Measurements from ENCODE around the gene PLA2G1B.

The PLA2G1B gene

DNA sequence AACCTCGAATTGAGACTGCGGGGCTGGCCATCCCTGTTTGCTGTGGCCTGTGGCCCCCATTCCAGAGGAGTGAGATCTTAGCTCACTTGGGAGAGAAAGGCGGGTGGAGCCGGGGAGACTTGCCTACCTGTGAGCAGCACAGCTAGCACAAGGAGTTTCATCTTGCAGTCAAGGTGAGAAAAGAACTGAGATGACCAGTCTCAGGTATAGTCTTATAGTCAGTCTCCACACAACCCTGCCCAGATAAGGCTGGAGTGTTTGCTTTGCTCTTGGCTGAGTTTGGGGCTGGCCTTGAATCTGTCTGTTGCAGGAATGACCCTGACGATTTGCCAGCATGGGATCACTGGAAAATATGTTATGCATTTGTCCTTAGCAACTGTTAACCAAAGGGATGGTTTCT, at the start of gene PLA2G1B:
TSS of gene PLA2G1B (minus strand) at position 187 of the 400 bp plus-strand sequence. CDS start at position 161, 26 bp downstream.
- DNase-seq: no peak

- no peak for DNase-seq
Measured at GRCh38 chr12:120376934-120377572, 49.5 kb upstream of the PLA2G1B start.

DNA sequence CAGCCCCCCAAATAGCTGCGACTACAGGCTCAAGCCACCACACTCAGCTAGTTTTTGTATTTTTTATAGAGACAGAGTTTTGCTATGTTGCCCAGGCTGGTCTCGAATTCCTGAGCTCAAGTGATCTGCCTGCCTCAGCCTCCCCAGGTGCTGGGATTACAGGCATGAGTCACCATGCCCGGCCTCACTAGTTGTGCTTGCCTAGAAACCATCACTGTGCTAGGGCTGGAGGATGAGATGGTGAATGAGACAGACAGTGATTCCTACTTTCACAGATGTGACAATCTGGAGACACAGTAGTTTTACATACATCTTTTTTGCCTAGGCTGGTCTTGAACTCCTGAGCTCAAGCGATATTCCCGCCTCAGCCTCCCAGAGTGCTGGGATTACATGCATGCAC, 48.8 kb upstream of the PLA2G1B start:
- DNase-seq: no peak

- no peak for DNase-seq
Measured at GRCh38 chr12:120376009-120376408, 48.4 kb upstream of the PLA2G1B start.

- DNase-seq: no peak
Measured at GRCh38 chr12:120373683-120374082, 46.1 kb upstream of the PLA2G1B start.

GRCh38 chr12:120370343-120371243, 43.0 kb upstream of the PLA2G1B start:
- no peak for DNase-seq

DNA sequence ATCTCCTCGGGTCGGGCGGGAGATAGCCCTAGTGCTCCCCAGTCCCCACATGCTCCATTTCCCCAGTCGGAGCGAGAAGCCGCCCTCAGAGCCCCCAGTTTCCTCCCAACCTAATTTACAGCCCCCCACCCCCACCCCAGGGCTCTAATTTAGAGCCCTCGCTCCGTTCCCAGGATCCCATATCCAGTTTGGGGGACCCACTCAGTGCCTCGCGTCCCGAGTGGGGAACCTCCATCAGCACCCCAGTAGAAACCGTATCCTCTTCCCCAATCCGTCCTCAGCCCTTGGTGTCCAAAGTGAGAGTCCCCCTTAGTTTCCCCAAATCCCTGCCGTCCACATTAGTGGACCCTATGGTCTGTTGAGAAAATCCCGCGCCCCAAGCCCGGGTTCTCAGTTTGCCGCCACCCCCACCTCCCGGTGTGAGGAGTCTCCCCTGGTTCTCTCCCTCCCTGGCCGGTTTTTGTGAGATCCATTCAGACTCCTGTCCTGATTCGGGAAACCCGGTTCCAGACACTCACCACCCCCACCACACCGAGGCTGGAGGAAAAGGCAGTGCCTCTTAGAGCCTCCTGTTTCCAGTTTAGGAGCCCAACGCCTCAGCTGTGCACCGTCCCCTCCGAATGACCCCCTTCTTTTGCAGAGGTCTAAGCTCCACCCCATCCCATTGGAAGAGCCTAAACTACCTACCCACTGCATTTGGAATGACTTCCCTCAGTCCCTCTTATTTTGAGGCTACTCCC, 42.2 kb upstream of the PLA2G1B start:
- no peak for DNase-seq

DNA sequence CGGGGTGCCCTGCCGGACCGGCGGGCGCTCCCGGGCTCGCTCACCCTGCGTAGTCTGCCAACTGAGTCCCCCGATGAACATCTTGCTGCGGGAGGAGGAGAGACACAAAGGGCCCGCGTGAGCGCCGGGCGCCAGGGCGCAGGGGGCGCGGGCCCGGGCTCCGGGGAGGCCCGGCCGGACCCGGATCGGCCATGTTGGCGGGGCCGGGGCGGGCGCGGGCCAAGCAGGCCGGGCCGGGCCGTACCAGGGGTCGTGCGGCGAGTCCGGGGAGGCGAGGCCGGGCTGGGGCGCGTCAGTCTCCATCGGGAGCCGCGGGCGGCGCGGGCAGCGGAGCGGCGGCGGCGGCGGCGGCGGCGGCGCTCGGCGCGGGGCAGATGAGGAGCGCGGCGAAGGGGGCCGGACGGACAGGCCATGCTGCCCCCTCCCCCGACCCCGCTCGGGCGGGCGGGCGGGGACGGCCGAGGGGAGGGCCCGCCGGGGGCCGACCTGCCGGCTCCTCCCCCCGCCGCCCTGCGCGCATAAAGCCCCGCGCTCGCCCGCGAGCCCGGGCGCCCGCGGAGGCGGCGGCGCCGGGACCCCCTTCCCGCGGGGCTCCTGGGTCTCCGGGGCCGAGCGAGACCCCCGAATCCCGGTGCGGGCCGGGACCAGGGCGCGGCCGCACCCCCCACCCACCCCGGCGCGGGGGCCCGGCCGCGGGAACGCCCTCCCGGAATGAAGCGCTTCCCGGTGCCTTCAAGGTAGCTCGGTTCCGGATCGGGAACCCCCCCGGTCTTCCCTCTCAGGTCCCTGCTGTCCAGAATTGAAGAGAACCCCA, 41.4 kb upstream of the PLA2G1B start, which contains the start of gene MSI1:
TSS of gene MSI1 (minus strand) at position 376 of the 814 bp plus-strand sequence. CDS start at position 303, 73 bp downstream.
- no peak for DNase-seq

GRCh38 chr12:120367924-120368788, 40.6 kb upstream of the PLA2G1B start:
- no peak for DNase-seq

DNA sequence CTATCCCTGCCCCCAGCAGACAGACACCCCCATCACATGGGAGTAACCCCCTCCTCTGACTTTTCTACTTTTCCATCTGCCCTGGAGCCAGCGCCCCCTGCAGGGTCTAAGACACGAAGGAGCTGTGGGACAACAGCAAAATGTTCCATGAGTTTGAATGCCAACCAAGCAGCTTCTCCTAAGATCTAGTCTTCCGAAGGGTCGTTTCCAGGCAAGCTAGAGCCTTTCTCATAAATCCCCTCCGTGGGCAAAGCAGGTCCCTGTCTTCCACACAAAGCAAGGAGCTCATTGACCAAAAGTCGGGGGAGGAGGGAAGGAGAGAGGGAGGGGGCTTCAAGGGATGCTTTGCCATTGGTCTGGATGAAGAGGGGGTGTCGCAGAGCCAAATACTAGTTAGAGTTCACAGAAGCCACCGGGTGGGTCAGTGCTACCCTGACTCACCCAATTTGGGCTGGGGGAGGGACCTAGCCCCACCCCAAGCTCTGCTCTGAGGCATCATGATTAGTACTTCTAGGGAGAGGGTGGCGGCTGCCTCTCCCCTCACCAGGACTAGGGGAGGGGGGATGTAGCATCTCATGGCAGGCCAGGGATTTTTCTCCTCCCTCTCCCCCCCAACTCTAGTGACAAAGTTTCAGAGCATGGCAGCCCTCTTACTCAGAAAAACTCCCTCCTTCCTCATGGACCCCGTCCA, 39.8 kb upstream of the PLA2G1B start:
- no peak for DNase-seq

DNA sequence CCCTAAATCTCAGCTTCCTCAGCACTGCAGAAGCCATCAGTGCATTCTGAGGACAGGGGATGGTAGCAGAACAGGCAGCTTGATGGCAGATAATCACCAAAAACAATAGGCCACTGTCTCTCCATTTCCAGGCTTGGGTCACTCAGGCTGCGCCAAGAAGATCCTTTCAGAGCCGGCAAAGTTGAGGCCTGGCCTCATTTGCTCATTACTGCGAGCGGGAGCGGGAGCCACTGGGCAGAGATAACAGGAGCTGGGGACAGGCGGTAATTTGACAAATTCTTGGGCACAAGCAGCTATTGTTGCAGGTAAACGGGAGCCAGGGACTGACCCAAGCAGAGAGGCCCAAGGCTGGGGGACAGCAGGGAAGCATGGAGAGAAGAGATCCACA, 39.3 kb upstream of the PLA2G1B start:
- no peak for DNase-seq

DNA sequence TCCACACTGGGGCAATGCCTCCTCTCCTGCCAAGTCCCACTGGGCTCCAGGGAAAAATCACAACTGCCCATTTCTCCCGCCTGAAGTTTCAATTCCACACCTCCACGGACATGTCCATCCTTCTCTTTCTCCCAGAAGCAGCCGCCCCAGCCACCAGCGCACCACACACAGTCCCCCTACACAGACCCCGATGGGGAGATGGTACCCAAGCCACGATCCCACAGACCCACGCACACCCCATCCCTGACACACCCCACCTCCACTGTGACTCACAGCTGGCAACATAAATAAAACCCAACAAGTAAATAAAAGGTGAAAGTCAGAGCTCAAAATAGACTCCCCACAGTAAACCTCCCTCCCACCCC, 38.7 kb upstream of the PLA2G1B start:
- no peak for DNase-seq

DNA sequence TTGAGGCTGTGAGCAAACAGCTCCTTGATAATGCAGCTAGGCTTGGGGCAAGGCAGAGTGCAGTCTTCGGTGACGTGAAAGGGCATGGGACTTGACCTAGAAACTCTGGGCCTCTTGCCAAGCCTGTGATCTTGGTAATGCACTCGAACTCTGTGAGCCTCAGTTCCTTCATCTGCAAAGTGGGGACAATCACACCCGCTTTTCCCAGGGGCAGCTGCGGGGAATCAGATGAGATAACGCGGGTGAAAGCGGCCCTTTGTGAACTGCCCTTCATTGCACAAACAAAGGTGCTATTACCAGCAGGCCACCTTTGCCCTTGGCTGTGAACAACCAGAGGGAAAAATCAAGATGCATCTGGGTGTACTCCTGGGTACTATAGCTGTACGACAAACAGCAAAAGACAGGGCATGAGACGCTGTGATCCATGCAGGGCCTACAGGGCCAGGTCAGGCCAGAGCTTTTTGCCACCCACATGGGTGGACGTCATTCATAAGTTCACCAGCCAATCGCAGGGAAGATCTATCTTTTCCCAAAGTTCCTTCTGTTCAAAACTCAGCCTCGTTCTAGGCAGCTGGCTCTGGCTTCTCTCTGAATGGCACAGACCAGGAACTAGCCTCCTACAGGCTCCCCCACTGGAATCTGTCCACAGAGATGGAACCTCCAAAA, 38.2 kb upstream of the PLA2G1B start:
- DNase-seq: no peak

- no peak for DNase-seq
Measured at GRCh38 chr12:120364487-120364886, 36.9 kb upstream of the PLA2G1B start.

GRCh38 chr12:120363274-120363855, 35.8 kb upstream of the PLA2G1B start:
- DNase-seq: no peak

DNA sequence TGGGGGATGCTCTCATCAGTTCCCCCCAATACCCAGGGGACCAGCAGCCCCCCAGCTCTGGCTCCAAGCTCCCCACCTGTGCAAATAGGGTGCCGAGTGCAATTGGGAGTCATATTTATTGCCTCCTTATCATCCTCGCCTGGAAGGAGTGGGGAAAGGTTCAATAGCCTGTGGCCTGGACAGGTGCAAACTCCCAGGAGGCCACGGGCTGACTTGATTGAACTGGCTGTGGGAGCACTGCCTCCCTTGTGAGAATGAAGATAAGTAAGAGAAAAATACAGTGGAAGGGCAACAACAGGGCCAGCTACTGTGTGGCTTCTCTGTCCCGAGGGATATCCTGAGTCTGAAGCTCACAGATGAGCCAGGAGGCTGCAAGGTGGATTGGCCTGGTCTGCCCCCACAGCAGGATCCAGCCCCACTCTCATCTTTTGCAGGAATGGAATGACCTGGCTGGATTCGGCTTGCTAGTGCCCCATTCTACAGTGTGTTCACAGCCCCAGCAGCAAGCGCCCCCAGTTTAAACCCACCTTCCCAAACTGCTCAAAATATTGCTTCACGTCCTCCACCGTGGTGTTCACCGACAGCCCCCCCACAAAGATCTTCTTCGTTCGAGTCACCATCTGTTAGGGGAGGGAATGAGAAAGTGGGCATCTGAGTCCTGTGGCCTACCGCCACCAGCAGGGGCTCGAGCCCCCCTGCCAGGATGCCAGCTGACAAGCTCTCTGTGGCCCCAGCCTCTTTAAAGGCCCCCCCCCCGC, 35.1 kb upstream of the PLA2G1B start:
- no peak for DNase-seq

- DNase-seq: peak; percentile 90
Measured at GRCh38 chr12:120361506-120362208, 34.1 kb upstream of the PLA2G1B start.

GRCh38 chr12:120359128-120359527, 31.5 kb upstream of the PLA2G1B start:
- no peak for DNase-seq

Data from DMS79 (cell line).